ENCODE measurements around the gene SVIL. TPM values are rescaled to one million over a fixed set of nuclear protein-coding genes. Genes with fewer than 3 reads are reported as not detected.

SVIL gene
- total and polyA plus RNA-seq, 4 donors: 3.1 to 26.0 (median 9.4) TPM

- TF ChIP-seq GABPA (IDR thresholded peaks at IDR 0.05 in 1 of 2, conservative IDR thresholded peaks at IDR 0.05 in 1 of 2) (no peak), ATF3 (IDR thresholded peaks at IDR 0.05) (no peak), TAF1 (conservative IDR thresholded peaks at IDR 0.05) (no peak), CTCF (IDR thresholded peaks at IDR 0.05; ENCODE audit: low read depth, low read length, missing input control) (no peak), FOXA1 (IDR thresholded peaks at IDR 0.05) (no peak), NR2F2 (IDR thresholded peaks at IDR 0.05) (no peak), EGR1 (IDR thresholded peaks at IDR 0.05; ENCODE audit: low read depth in 2 of 2) (no peak), FOXA2 (IDR thresholded peaks at IDR 0.05) (no peak), SP1 (IDR thresholded peaks at IDR 0.05) (no peak), RXRA (IDR thresholded peaks at IDR 0.05) (no peak), HNF4G (IDR thresholded peaks at IDR 0.05) (no peak), HNF4A (conservative IDR thresholded peaks at IDR 0.05) (no peak), YY1 (IDR thresholded peaks at IDR 0.05) (no peak), RAD21 (IDR thresholded peaks at IDR 0.05) (no peak)
- TF ChIP-seq, protein P1, sequence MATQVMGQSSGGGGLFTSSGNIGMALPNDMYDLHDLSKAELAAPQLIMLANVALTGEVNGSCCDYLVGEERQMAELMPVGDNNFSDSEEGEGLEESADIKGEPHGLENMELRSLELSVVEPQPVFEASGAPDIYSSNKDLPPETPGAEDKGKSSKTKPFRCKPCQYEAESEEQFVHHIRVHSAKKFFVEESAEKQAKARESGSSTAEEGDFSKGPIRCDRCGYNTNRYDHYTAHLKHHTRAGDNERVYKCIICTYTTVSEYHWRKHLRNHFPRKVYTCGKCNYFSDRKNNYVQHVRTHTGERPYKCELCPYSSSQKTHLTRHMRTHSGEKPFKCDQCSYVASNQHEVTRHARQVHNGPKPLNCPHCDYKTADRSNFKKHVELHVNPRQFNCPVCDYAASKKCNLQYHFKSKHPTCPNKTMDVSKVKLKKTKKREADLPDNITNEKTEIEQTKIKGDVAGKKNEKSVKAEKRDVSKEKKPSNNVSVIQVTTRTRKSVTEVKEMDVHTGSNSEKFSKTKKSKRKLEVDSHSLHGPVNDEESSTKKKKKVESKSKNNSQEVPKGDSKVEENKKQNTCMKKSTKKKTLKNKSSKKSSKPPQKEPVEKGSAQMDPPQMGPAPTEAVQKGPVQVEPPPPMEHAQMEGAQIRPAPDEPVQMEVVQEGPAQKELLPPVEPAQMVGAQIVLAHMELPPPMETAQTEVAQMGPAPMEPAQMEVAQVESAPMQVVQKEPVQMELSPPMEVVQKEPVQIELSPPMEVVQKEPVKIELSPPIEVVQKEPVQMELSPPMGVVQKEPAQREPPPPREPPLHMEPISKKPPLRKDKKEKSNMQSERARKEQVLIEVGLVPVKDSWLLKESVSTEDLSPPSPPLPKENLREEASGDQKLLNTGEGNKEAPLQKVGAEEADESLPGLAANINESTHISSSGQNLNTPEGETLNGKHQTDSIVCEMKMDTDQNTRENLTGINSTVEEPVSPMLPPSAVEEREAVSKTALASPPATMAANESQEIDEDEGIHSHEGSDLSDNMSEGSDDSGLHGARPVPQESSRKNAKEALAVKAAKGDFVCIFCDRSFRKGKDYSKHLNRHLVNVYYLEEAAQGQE (IDR thresholded peaks at IDR 0.05): no peak
- Histone ChIP-seq H3K9me3 (ENCODE audit: control insufficient read depth in 4 of 4, low read length in 3 of 4) (no peaks in the 10 kb centered on the region), H3K36me3 (ENCODE audit: control insufficient read depth in 4 of 4, insufficient read depth in 3 of 4, low read depth in 1 of 4, low read length in 3 of 4) (peaks cover 0 to 3% (median 0%) of the 10 kb centered on the region in 4 donors), H3K27me3 (ENCODE audit: control insufficient read depth in 4 of 4, insufficient read depth in 4 of 4, low read length in 3 of 4) (no peaks in the 10 kb centered on the region), H3K4me1 (ENCODE audit: control insufficient read depth in 4 of 4, insufficient read depth in 4 of 4, low read length in 3 of 4) (peaks cover 0 to 3% (median 0%) of the 10 kb centered on the region in 4 donors), H3K9ac (ENCODE audit: low read depth in 1 of 2, low read length in 2 of 2) (no peak overlapping the region), H3K4me3 (ENCODE audit: low read depth in 1 of 3, low read length in 3 of 3) (no peak overlapping the region), H3K27ac (ENCODE audit: low read depth in 1 of 2, low read length in 2 of 2) (no peak overlapping the region)
- DNase-seq (ENCODE audit: low spot score): no peak
- 97% methylated on average over 3 of the region's 3 CpGs for WGBS
These were observed 2.8 kb upstream of the SVIL start for GRCh38 chr10:29637537-29637936.

DNA sequence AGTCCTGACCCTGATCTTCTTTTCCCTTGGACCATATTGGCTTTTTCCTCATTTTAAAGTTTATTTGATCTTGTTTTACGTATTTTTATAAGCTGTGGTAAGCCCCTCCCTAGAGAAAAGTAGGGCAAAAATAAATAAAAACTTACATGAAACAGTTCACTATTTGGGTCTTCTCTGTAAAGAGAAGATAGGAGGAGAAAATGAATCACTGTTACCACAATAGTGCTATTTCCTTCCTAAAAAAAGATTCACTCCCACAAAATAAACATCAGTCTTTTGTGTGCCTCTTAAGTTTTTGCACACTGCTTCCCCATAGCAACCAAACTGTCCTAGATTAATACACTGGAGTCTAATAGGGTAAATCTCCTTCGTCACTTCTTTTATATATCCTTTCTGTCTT is 1.4 kb upstream of the SVIL start:
- 74% methylated on average over 2 of the region's 2 CpGs for whole genome bisulfite sequencing
- Histone ChIP-seq H3K9me3 (ENCODE audit: control insufficient read depth in 4 of 4, low read length in 3 of 4) (no peaks in the 10 kb centered on the region), H3K9ac (ENCODE audit: low read depth in 1 of 2, low read length in 2 of 2) (no peak overlapping the region), H3K27me3 (ENCODE audit: control insufficient read depth in 4 of 4, insufficient read depth in 4 of 4, low read length in 3 of 4) (no peaks in the 10 kb centered on the region), H3K27ac (ENCODE audit: low read depth in 1 of 2, low read length in 2 of 2) (peak overlapping the region in 1 of 2 donors; percentile 2), H3K36me3 (ENCODE audit: control insufficient read depth in 4 of 4, insufficient read depth in 3 of 4, low read depth in 1 of 4, low read length in 3 of 4) (peaks cover 0 to 3% (median 0%) of the 10 kb centered on the region in 4 donors), H3K4me3 (ENCODE audit: low read depth in 1 of 3, low read length in 3 of 3) (no peak overlapping the region), H3K4me1 (ENCODE audit: control insufficient read depth in 4 of 4, insufficient read depth in 4 of 4, low read length in 3 of 4) (peaks cover 0 to 3% (median 0%) of the 10 kb centered on the region in 4 donors)
- no peak for DNase-seq (ENCODE audit: low spot score)
- no peak for TF ChIP-seq ATF3 (IDR thresholded peaks at IDR 0.05)
- TF ChIP-seq EGR1 (IDR thresholded peaks at IDR 0.05; ENCODE audit: low read depth in 2 of 2): no peak
- TF ChIP-seq GABPA (IDR thresholded peaks at IDR 0.05 in 1 of 2, conservative IDR thresholded peaks at IDR 0.05 in 1 of 2): no peak
- TF ChIP-seq JUND (IDR thresholded peaks at IDR 0.05): no peak
- no peak for TF ChIP-seq NR2F2 (IDR thresholded peaks at IDR 0.05)
- TF ChIP-seq, protein P2, sequence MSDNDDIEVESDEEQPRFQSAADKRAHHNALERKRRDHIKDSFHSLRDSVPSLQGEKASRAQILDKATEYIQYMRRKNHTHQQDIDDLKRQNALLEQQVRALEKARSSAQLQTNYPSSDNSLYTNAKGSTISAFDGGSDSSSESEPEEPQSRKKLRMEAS (IDR thresholded peaks at IDR 0.05): no peak
- TF ChIP-seq YY1 (IDR thresholded peaks at IDR 0.05): no peak
- no peak for TF ChIP-seq SP1 (IDR thresholded peaks at IDR 0.05)
- TF ChIP-seq ZBTB33 (IDR thresholded peaks at IDR 0.05): no peak
- TF ChIP-seq TAF1 (conservative IDR thresholded peaks at IDR 0.05): no peak
- TF ChIP-seq, protein P1 (IDR thresholded peaks at IDR 0.05): no peak
- no peak for TF ChIP-seq HNF4G (IDR thresholded peaks at IDR 0.05)
- TF ChIP-seq FOXA2 (IDR thresholded peaks at IDR 0.05): no peak
- TF ChIP-seq RXRA (IDR thresholded peaks at IDR 0.05): no peak
- TF ChIP-seq FOXA1 (IDR thresholded peaks at IDR 0.05): no peak
- TF ChIP-seq RAD21 (IDR thresholded peaks at IDR 0.05): no peak
